ENCODE results near the gene LIG1.

LIG1 gene

GRCh38 chr19:48168689-48169088 lies 1.5 kb downstream of the LIG1 start:
- DNase-seq (ENCODE audit: extremely low read depth, low read depth) = no peak
- TF ChIP-seq CTCF (IDR thresholded peaks at IDR 0.05; ENCODE audit: low read depth, low read length) = no peak

- no peak for DNase-seq (ENCODE audit: extremely low read depth, low read depth)
- no peak for TF ChIP-seq CTCF (IDR thresholded peaks at IDR 0.05; ENCODE audit: low read depth, low read length)
Observed at GRCh38 chr19:48158210-48158790, 11.8 kb downstream of the LIG1 start.

- no peak for TF ChIP-seq CTCF (IDR thresholded peaks at IDR 0.05; ENCODE audit: low read depth, low read length)
Observed at GRCh38 chr19:48154003-48154402, 16.1 kb downstream of the LIG1 start.

GRCh38 chr19:48152551-48152950 lies 17.6 kb downstream of the LIG1 start:
- peak; percentile 70 for TF ChIP-seq CTCF (IDR thresholded peaks at IDR 0.05; ENCODE audit: low read depth, low read length)
- DNase-seq (ENCODE audit: extremely low read depth, low read depth) = peak; percentile 25

More at GRCh38 chr19:48154003-48154402, 16.1 kb downstream of the LIG1 start:
- DNase-seq (ENCODE audit: extremely low read depth, low read depth) = no peak

- TF ChIP-seq CTCF (IDR thresholded peaks at IDR 0.05; ENCODE audit: low read depth, low read length) = no peak
- DNase-seq (ENCODE audit: extremely low read depth, low read depth) = no peak
Observed at GRCh38 chr19:48149430-48149829, 20.7 kb downstream of the LIG1 start.

- TF ChIP-seq CTCF (IDR thresholded peaks at IDR 0.05; ENCODE audit: low read depth, low read length) = no peak
- no peak for DNase-seq (ENCODE audit: extremely low read depth, low read depth)
Observed at GRCh38 chr19:48148576-48148975, 21.6 kb downstream of the LIG1 start.

GRCh38 chr19:48147597-48148175 lies 22.5 kb downstream of the LIG1 start:
- no peak for TF ChIP-seq CTCF (IDR thresholded peaks at IDR 0.05; ENCODE audit: low read depth, low read length)
- no peak for DNase-seq (ENCODE audit: extremely low read depth, low read depth)

Data from AG09319 (cell line).